PC-9 (cell line): Measurements from ENCODE around the gene SYNE1. TPM values are rescaled to one million over a fixed set of nuclear protein-coding genes. Genes with fewer than 3 reads are reported as not detected.

Experiments
- BruUV-seq: library from RNA; stranded (reverse); fragments of 400-500 nt; replicated peaks from 2 replicates; lab custom pipeline; 2021; lab: Mats Ljungman, UMichigan
- CTCF ChIA-PET: fragments of 300-600 bp; sonication (Branson Sonifier 250); formaldehyde crosslinking; loops from one replicate; lab custom pipeline; 2022; ENCODE audit warnings: antibody characterized with exemption; lab: Charles Lee
- POLR2A ChIA-PET: fragments of 300-600 bp; sonication (Branson Sonifier 250); formaldehyde crosslinking; loops from one replicate; lab custom pipeline; 2022; ENCODE audit warnings: antibody characterized with exemption; ENCODE audit not compliant: unreplicated experiment; lab: Charles Lee
- DNase-seq, 2 experiments: peaks; one replicate each; pipeline versions ENCODE4 v3.0.0 to v3.0.0-alpha.2; 2015 to 2022; ENCODE audit warnings: mixed read lengths in 1 of 2
- H2AFZ ChIP-seq: fragments of 200-600 bp; sonication (generic); 2 replicates; pipeline ENCODE4 v1.8.1; 2017; ENCODE audit warnings: antibody characterized with exemption
- H3F3A ChIP-seq: fragments of 200-600 bp; sonication (generic); 2 replicates; pipeline ENCODE4 v1.8.1; 2017; ENCODE audit warnings: antibody characterized with exemption, mild to moderate bottlenecking, low read depth; ENCODE audit not compliant: insufficient read depth
- H3K27ac ChIP-seq: fragments of 200-600 bp; sonication (generic); 2 replicates; pipeline ENCODE4 v1.6.1; 2016; ENCODE audit warnings: mixed run types
- H3K27me3 ChIP-seq: fragments of 200-600 bp; sonication (generic); 2 replicates; pipeline ENCODE4 v1.6.1; 2016; ENCODE audit warnings: low read depth, mixed run types; ENCODE audit not compliant: insufficient read depth
- H3K36me3 ChIP-seq: fragments of 200-600 bp; sonication (generic); 2 replicates; pipeline ENCODE4 v1.6.1; 2016; ENCODE audit warnings: low read depth, mixed run types
- H3K4me1 ChIP-seq: fragments of 200-600 bp; sonication (generic); replicated peaks from 2 replicates; pipeline ENCODE4 v1.6.1; 2016; ENCODE audit warnings: mixed run types; ENCODE audit not compliant: insufficient read depth
- H3K4me2 ChIP-seq: fragments of 200-600 bp; sonication (generic); 2 replicates; pipeline ENCODE4 v1.6.1; 2017; ENCODE audit warnings: mixed run types
- H3K4me3 ChIP-seq: fragments of 200-600 bp; sonication (generic); 2 replicates; pipeline ENCODE4 v1.6.1; 2016; ENCODE audit warnings: mixed run types
- H3K79me2 ChIP-seq: fragments of 200-600 bp; sonication (generic); 2 replicates; pipeline ENCODE4 v1.6.1; 2017; ENCODE audit warnings: low read depth, mixed run types
- H3K9me2 ChIP-seq: fragments of 200-600 bp; sonication (generic); 2 replicates; pipeline ENCODE4 v1.8.1; 2017; ENCODE audit warnings: mild to moderate bottlenecking; ENCODE audit not compliant: insufficient read depth
- H3K9me3 ChIP-seq: fragments of 200-600 bp; sonication (generic); 2 replicates; pipeline ENCODE4 v1.8.1; 2016; ENCODE audit warnings: low read depth; ENCODE audit not compliant: insufficient read depth
- H4K20me1 ChIP-seq: fragments of 200-600 bp; sonication (generic); 2 replicates; pipeline ENCODE4 v1.8.1; 2017; ENCODE audit not compliant: insufficient read depth
- CTCF ChIP-seq: fragments of 200-600 bp; sonication (generic); conservative IDR thresholded peaks from 2 replicates; pipeline ENCODE4 v1.6.1; 2017; ENCODE audit warnings: mixed run types, antibody characterized with exemption, mild to moderate bottlenecking, moderate library complexity
- EZH2 ChIP-seq: fragments of 200-600 bp; sonication (generic); IDR thresholded peaks from 2 replicates; pipeline ENCODE4 v1.8.0; 2017; ENCODE audit warnings: antibody characterized with exemption, low read depth
- intact Hi-C: fragments of 100-400 bp; cut with micrococcal nuclease; formaldehyde crosslinking; loops from one replicate; pipeline ENCODE4 v1.10.0; 2022; ENCODE audit not compliant: unreplicated experiment
- total RNA-seq: library from RNA; stranded (reverse); gene quantifications from 2 replicates; pipeline ENCODE4 v1.2.3, GENCODE V29; 2021

SYNE1 gene
- total RNA-seq, 1 experiment from 2014 or later = 13.4 TPM

- Histone ChIP-seq H3K27ac (no peak overlapping the region), H2AFZ (no peak overlapping the region), H3K36me3 (no peaks in the 10 kb centered on the region), H3K79me2 (no peaks in the 10 kb centered on the region), H3K27me3 (no peaks in the 10 kb centered on the region), H3K9me2 (no peaks in the 10 kb centered on the region), H3F3A (no peaks in the 10 kb centered on the region), H3K4me1 (peaks cover 2% of the 10 kb centered on the region; the same call in 1 of the 2 replicates), H3K9me3 (no peaks in the 10 kb centered on the region), H3K4me2 (no peak overlapping the region), H3K4me3 (no peak overlapping the region), H4K20me1 (no peaks in the 10 kb centered on the region)
- DNase-seq = no peak
- CTCF ChIA-PET = no interaction called here
- intact Hi-C loops = no loop called here
- BruUV-seq = no TSS peak
- POLR2A ChIA-PET = no interaction called here
- TF ChIP-seq EZH2 (no peak), CTCF (no peak)
Measured at GRCh38 chr6:152600022-152600421, 37.1 kb downstream of the SYNE1 start.

- ChIA-PET CTCF (no interaction called here), POLR2A (no interaction called here)
Measured at GRCh38 chr6:152598901-152599537, 38.1 kb downstream of the SYNE1 start.

GRCh38 chr6:152598421-152598820 is 38.7 kb downstream of the SYNE1 start:
- ChIA-PET CTCF (no interaction called here), POLR2A (no interaction called here)
- H3K27ac ChIP-seq = no peak overlapping the region
- H3F3A ChIP-seq = no peaks in the 10 kb centered on the region
- TF ChIP-seq CTCF = no peak
- no peak for TF ChIP-seq EZH2
- H3K9me3 ChIP-seq = no peaks in the 10 kb centered on the region
- H2AFZ ChIP-seq = no peak overlapping the region
- H3K79me2 ChIP-seq = no peaks in the 10 kb centered on the region
- H3K27me3 ChIP-seq = no peaks in the 10 kb centered on the region
- H3K9me2 ChIP-seq = no peaks in the 10 kb centered on the region
- H3K36me3 ChIP-seq = no peaks in the 10 kb centered on the region
- BruUV-seq = no TSS peak
- H4K20me1 ChIP-seq = no peaks in the 10 kb centered on the region
- peaks cover 7% of the 10 kb centered on the region; the same call in 1 of the 2 replicates for H3K4me1 ChIP-seq
- no peak overlapping the region for H3K4me2 ChIP-seq
- H3K4me3 ChIP-seq = no peak overlapping the region
- intact Hi-C loops = no loop called here
- DNase-seq = no peak

More at GRCh38 chr6:152598901-152599537, 38.1 kb downstream of the SYNE1 start:
- no peak overlapping the region for H3K4me3 ChIP-seq
- H3K4me1 ChIP-seq = peaks cover 7% of the 10 kb centered on the region; the same call in 1 of the 2 replicates
- H3K4me2 ChIP-seq = no peak overlapping the region
- TF ChIP-seq EZH2 (no peak), CTCF (no peak)
- H3K27me3 ChIP-seq = no peaks in the 10 kb centered on the region
- no peaks in the 10 kb centered on the region for H3K9me3 ChIP-seq
- intact Hi-C loops = no loop called here
- H3K9me2 ChIP-seq = no peaks in the 10 kb centered on the region
- no peaks in the 10 kb centered on the region for H3F3A ChIP-seq
- DNase-seq = no peak
- no peaks in the 10 kb centered on the region for H3K36me3 ChIP-seq
- no TSS peak for BruUV-seq
- no peak overlapping the region for H2AFZ ChIP-seq
- H3K27ac ChIP-seq = no peak overlapping the region
- no peaks in the 10 kb centered on the region for H3K79me2 ChIP-seq
- no peaks in the 10 kb centered on the region for H4K20me1 ChIP-seq
